Activated CD8-positive, alpha-beta memory T cell treated with anti-CD3 and anti-CD28 coated beads, Interleukin-2, amount 10 ng/mL, durations not matched to agents 7 days and 5 days (primary cell): Measurements from ENCODE around the gene ATF5. TPM values are rescaled to one million over a fixed set of nuclear protein-coding genes. Genes with fewer than 3 reads are reported as not detected.

Source experiments
- ATAC-seq: fragments of 150-1000 bp; cut with Tn5 transposase; one replicate; pipeline ENCODE4 v1.10.0; 2021; ENCODE audit warnings: moderate library complexity
- CTCF ChIA-PET: fragments of 350-600 bp; sonication (Branson Sonifier 250); formaldehyde crosslinking; loops from one replicate; lab custom pipeline; 2021; ENCODE audit warnings: antibody characterized with exemption; lab: Charles Lee
- DNase-seq: peaks from one replicate; pipeline ENCODE4 v3.0.0-alpha.2; 2020
- H3K27ac Mint-ChIP-seq: one replicate; pipeline ENCODE4 v1.8.0; 2021; ENCODE audit warnings: mild to moderate bottlenecking, mixed read lengths
- H3K27me3 Mint-ChIP-seq: one replicate; pipeline ENCODE4 v1.8.0; 2021; ENCODE audit warnings: mixed read lengths
- H3K36me3 Mint-ChIP-seq: one replicate; pipeline ENCODE4 v1.8.0; 2021; ENCODE audit warnings: mild to moderate bottlenecking, mixed read lengths
- H3K4me1 Mint-ChIP-seq: one replicate; pipeline ENCODE4 v1.8.0; 2021; ENCODE audit warnings: mixed read lengths
- H3K4me3 Mint-ChIP-seq: one replicate; pipeline ENCODE4 v1.8.0; 2021; ENCODE audit warnings: mild to moderate bottlenecking, moderate library complexity, mixed read lengths
- H3K9me3 Mint-ChIP-seq: one replicate; pipeline ENCODE4 v1.8.0; 2022; ENCODE audit warnings: low read depth, mixed read lengths
- total RNA-seq, 2 experiments: library from RNA; stranded (reverse); gene quantifications; one replicate each; pipeline ENCODE4 v1.2.3, GENCODE V29; 2021

ATF5 gene
- total RNA-seq, 2 experiments from 2014 or later = 8.4 to 13.7 TPM

DNA sequence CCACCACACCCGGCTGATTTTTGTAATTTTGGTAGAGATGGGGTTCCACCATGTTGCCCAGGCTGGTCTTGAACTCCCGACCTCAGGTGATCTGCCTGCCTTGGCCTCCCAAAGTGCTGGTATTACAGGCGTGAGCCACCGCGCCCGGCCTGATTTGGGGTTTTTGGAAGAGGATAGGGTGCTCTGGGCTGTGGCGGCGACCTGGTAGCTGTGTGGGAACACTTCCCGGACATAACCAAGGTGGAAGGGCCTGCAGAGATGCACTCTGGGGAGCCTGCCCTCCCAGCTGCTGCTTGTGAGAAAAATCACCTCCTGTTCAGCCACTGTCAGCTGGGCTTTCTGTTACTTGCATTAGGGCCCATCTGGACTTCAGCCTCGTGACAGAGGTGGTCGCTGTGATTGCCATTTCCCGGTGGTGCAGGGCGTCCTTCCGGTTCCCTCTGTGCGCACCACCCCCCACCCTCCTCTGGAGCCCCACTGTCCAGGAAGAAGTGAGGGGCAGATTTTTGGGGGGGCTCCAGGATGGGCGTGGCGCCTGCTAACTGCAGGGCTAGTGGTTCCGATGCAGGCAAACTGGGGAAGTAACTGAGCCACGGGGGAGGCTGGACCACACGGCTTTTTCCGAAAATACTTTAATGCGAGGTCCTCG is 39.8 kb upstream of the ATF5 start:
- Mint-ChIP-seq H3K27ac (no peak overlapping the region), H3K4me3 (no peak overlapping the region), H3K27me3 (no peaks in the 10 kb centered on the region), H3K36me3 (peaks cover 2% of the 10 kb centered on the region), H3K9me3 (no peaks in the 10 kb centered on the region), H3K4me1 (peaks cover 7% of the 10 kb centered on the region)
- CTCF ChIA-PET = interaction anchor here (1.2 to 2.2 kb wide), 5 partner anchors 8 to 247 kb away, joined by 3 to 11 read pairs (median 5); no protein-coding TSS in a partner anchor
- no peak for DNase-seq
- no peak for ATAC-seq

GRCh38 chr19:49889687-49890348 is 39.2 kb upstream of the ATF5 start:
- Mint-ChIP-seq H3K4me3 (peak overlapping the region; percentile 71), H3K4me1 (peaks cover 7% of the 10 kb centered on the region), H3K36me3 (no peaks in the 10 kb centered on the region), H3K27me3 (no peaks in the 10 kb centered on the region), H3K27ac (peak overlapping the region; percentile 43), H3K9me3 (no peaks in the 10 kb centered on the region)
- ATAC-seq (peak; percentile 77), DNase-seq (peak; percentile 83)
- CTCF ChIA-PET = interaction anchor here (0.8 to 2.2 kb wide), 10 partner anchors 8 to 246 kb away, joined by 3 to 11 read pairs (median 4); partner anchors contain the start of genes FUZ and NUP62

GRCh38 chr19:49890349-49891311 is 38.4 kb upstream of the ATF5 start:
- no peaks in the 10 kb centered on the region for H3K9me3 Mint-ChIP-seq
- H3K27me3 Mint-ChIP-seq = no peaks in the 10 kb centered on the region
- peak overlapping the region; percentile 71 for H3K4me3 Mint-ChIP-seq
- CTCF ChIA-PET = interaction anchor here (0.8 to 2.2 kb wide), 9 partner anchors 9 to 246 kb away, joined by 3 to 11 read pairs (median 5); partner anchors contain the start of genes FUZ and NUP62
- DNase-seq = peak; percentile 75
- peak; percentile 91 for ATAC-seq
- H3K4me1 Mint-ChIP-seq = peaks cover 14% of the 10 kb centered on the region
- H3K36me3 Mint-ChIP-seq = no peaks in the 10 kb centered on the region
- peak overlapping the region; percentile 43 for H3K27ac Mint-ChIP-seq

DNA sequence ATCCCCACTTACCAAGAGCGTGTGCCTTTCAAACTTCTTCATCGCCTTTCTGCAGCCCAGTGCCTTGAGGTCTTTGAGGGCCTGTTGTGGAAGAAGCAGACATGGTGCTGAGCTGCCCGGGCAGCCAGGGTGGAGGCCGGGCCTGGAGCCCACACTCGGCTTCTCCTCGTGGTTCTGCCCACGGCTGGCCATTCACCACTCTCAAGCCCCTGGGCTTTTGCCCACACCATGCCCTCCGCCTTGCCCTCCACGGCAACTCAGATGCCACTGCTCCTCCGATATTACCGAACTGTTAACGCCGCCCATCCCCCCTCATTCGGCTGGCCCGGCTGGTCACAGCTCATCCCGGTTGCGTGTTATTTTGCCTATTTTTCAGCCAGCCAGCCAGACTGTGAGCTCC is 37.6 kb upstream of the ATF5 start:
- no peaks in the 10 kb centered on the region for H3K36me3 Mint-ChIP-seq
- ATAC-seq (no peak), DNase-seq (no peak)
- H3K27me3 Mint-ChIP-seq = no peaks in the 10 kb centered on the region
- H3K27ac Mint-ChIP-seq = no peak overlapping the region
- peaks cover 21% of the 10 kb centered on the region for H3K4me1 Mint-ChIP-seq
- no peaks in the 10 kb centered on the region for H3K9me3 Mint-ChIP-seq
- CTCF ChIA-PET = interaction anchor here (0.7 kb wide), 2 partner anchors 211 to 434 kb away, joined by 3 read pairs; no protein-coding TSS in a partner anchor
- H3K4me3 Mint-ChIP-seq = no peak overlapping the region

DNA sequence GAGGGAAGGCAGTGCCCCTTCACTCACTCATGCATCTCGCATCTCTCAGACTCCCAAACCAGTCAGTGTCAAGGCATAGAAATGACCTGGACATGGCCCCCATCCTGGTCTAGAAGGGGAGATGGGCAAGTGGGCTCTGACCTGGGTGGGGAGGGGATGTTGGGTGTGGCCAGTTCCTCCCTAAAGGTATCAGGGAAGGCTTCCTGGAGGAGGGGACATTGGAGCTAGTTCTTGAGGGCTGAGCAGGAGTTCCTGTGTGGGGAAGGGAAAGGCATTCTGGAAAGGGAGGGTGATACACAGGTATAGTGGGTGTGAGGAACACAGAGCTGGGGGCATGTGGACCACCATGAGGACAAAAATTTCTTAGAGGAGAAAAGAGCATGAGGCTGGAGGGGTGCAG is 36.3 kb upstream of the ATF5 start:
- H3K27ac Mint-ChIP-seq = no peak overlapping the region

GRCh38 chr19:49894011-49894664 is 34.9 kb upstream of the ATF5 start:
- DNase-seq (no peak), ATAC-seq (no peak)
- Mint-ChIP-seq H3K4me1 (peaks cover 37% of the 10 kb centered on the region), H3K4me3 (no peak overlapping the region), H3K27me3 (no peaks in the 10 kb centered on the region), H3K9me3 (no peaks in the 10 kb centered on the region), H3K36me3 (no peaks in the 10 kb centered on the region), H3K27ac (no peak overlapping the region)
- CTCF ChIA-PET = interaction anchor here (1.6 kb wide), 1 partner anchor 9 kb away, joined by 3 read pairs; no protein-coding TSS in a partner anchor

More for the DNA sequence above, 36.3 kb upstream of the ATF5 start:
- H3K4me3 Mint-ChIP-seq = no peak overlapping the region
- no peaks in the 10 kb centered on the region for H3K27me3 Mint-ChIP-seq
- peaks cover 34% of the 10 kb centered on the region for H3K4me1 Mint-ChIP-seq
- DNase-seq = no peak
- H3K9me3 Mint-ChIP-seq = no peaks in the 10 kb centered on the region
- no peak for ATAC-seq
- no peaks in the 10 kb centered on the region for H3K36me3 Mint-ChIP-seq
- CTCF ChIA-PET = interaction anchor here (1.6 kb wide), 1 partner anchor 8 kb away, joined by 3 read pairs; no protein-coding TSS in a partner anchor

- H3K36me3 Mint-ChIP-seq = no peaks in the 10 kb centered on the region
- ATAC-seq (no peak), DNase-seq (no peak)
- no peak overlapping the region for H3K4me3 Mint-ChIP-seq
- H3K27me3 Mint-ChIP-seq = no peaks in the 10 kb centered on the region
- peaks cover 34% of the 10 kb centered on the region for H3K4me1 Mint-ChIP-seq
- no peaks in the 10 kb centered on the region for H3K9me3 Mint-ChIP-seq
- CTCF ChIA-PET = no interaction called here
- H3K27ac Mint-ChIP-seq = no peak overlapping the region
These were observed 34.0 kb upstream of the ATF5 start for GRCh38 chr19:49894879-49895565.

DNA sequence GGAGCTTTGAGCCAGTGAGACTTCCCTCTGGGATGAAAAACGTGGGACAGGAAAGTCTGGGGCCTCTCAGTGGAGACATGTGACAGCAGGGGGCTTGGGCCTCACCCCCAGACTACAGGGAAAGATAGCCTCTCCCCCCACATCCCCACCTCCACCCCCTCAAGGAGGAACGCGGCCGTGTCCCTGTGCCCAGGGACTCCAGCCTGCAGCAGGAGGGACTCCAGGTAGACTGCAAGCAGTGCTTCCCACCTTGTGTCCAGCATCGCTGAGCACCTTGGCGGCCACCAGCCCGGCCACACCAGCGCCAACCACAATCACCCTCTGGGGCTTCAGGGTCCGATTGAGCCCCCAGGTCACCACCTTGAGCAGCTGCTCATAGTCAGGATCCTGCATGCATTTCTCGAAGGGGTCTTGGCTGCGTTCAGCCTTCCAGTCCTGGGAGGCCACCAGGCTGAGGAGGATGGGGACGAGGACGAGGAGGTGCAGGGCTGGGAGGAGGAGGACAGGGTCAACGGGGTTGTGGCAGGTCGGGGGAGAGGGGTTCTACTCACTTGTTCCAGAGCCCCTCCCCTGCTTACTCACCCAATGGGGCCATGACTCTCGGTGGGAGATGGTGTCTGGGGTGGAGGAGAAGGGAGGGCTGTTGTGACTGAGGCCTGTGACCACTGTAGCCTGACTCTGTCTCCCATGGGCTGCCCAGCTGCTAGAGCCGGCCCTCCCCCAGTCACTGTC is 33.3 kb upstream of the ATF5 start:
- CTCF ChIA-PET = interaction anchor here (1.4 kb wide), 1 partner anchor 42 kb away, joined by 3 read pairs; no protein-coding TSS in a partner anchor
- Mint-ChIP-seq H3K9me3 (no peaks in the 10 kb centered on the region), H3K27me3 (no peaks in the 10 kb centered on the region), H3K36me3 (no peaks in the 10 kb centered on the region), H3K4me1 (peaks cover 30% of the 10 kb centered on the region), H3K4me3 (no peak overlapping the region), H3K27ac (peak overlapping the region; percentile 87)
- DNase-seq (no peak), ATAC-seq (no peak)

GRCh38 chr19:49896863-49897621 is 32.0 kb upstream of the ATF5 start, which contains the start of gene IL4I1:
Gene IL4I1, minus strand, starts transcription at chr19:49896887. Its CDS starts 727 bp downstream, at chr19:49896160.
- H3K9me3 Mint-ChIP-seq = no peaks in the 10 kb centered on the region
- peak; percentile 76 for DNase-seq
- peaks cover 30% of the 10 kb centered on the region for H3K4me1 Mint-ChIP-seq
- H3K27me3 Mint-ChIP-seq = no peaks in the 10 kb centered on the region
- CTCF ChIA-PET = interaction anchor here (0.6 to 1.4 kb wide), 4 partner anchors 31 to 103 kb away, joined by 3 to 4 read pairs (median 3); no protein-coding TSS in a partner anchor
- H3K27ac Mint-ChIP-seq = peak within 1 kb of the TSS; percentile 87
- peak; percentile 68 for ATAC-seq
- no peaks in the 10 kb centered on the region for H3K36me3 Mint-ChIP-seq
- H3K4me3 Mint-ChIP-seq = peak within 1 kb of the TSS; percentile 38

GRCh38 chr19:49904136-49904535 is 24.9 kb upstream of the ATF5 start:
- Mint-ChIP-seq H3K27ac (no peak overlapping the region), H3K4me1 (peaks cover 21% of the 10 kb centered on the region), H3K4me3 (no peak overlapping the region), H3K36me3 (peaks cover 27% of the 10 kb centered on the region), H3K27me3 (no peaks in the 10 kb centered on the region), H3K9me3 (no peaks in the 10 kb centered on the region)
- no peak for ATAC-seq
- CTCF ChIA-PET = no interaction called here
- DNase-seq = no peak
